ENCODE data around the gene NYAP2.

Gene NYAP2

DNA sequence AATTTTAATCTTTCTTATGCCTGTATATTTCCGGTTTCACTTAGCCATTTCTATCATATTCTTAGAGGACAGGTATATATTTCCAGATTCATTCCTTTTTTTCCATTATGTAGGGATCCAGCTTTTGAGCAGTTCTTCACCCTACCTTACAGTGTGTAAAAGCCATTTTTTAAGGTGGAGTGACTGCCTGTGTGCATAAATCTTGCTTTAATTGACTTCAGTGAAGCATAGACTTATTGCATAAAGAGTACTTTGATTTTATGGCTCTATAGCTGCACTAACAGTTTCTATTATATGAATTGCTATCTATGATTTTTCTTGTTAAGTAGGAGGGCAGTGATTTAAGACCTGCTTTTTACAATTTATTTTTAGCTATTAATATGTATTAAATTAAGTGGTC lies 132.6 kb downstream of the NYAP2 start:
- TF ChIP-seq, protein P1, sequence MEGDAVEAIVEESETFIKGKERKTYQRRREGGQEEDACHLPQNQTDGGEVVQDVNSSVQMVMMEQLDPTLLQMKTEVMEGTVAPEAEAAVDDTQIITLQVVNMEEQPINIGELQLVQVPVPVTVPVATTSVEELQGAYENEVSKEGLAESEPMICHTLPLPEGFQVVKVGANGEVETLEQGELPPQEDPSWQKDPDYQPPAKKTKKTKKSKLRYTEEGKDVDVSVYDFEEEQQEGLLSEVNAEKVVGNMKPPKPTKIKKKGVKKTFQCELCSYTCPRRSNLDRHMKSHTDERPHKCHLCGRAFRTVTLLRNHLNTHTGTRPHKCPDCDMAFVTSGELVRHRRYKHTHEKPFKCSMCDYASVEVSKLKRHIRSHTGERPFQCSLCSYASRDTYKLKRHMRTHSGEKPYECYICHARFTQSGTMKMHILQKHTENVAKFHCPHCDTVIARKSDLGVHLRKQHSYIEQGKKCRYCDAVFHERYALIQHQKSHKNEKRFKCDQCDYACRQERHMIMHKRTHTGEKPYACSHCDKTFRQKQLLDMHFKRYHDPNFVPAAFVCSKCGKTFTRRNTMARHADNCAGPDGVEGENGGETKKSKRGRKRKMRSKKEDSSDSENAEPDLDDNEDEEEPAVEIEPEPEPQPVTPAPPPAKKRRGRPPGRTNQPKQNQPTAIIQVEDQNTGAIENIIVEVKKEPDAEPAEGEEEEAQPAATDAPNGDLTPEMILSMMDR (IDR thresholded peaks at IDR 0.05; ENCODE audit: control insufficient read depth, extremely low read depth, insufficient read depth): no peak
- H3K4me3 ChIP-seq (ENCODE audit: low read depth, low read length): no peak overlapping the region
- no peak for DNase-seq (ENCODE audit: low read depth)

GRCh38 chr2:225534037-225534436 lies 134.5 kb downstream of the NYAP2 start:
- no peak overlapping the region for H3K4me3 ChIP-seq (ENCODE audit: low read depth, low read length)
- TF ChIP-seq, protein P1 (IDR thresholded peaks at IDR 0.05; ENCODE audit: control insufficient read depth, extremely low read depth, insufficient read depth): no peak
- no peak for DNase-seq (ENCODE audit: low read depth)

GRCh38 chr2:225534697-225535096 lies 135.2 kb downstream of the NYAP2 start:
- no peak for DNase-seq (ENCODE audit: low read depth)
- TF ChIP-seq, protein P1 (IDR thresholded peaks at IDR 0.05; ENCODE audit: control insufficient read depth, extremely low read depth, insufficient read depth): no peak

DNA sequence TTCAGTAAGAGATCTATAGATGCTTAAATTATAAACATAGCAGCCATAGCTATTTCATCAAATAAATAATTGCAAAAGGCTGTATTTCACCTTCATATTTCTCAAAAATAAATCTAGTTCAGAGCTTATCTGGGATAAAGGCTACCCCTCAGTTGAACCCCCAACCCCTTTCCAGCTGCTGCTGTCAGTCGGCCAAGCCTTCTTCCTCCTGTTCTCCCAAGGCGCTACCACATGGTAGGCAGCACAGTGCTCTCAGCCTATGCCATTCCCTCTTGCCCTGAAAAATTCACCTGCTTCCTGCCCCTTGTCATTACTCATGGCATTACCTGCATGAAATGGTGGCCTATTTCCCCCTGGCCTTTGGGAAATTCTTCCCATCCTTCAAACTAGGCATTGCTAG lies 136.5 kb downstream of the NYAP2 start:
- H3K4me3 ChIP-seq (ENCODE audit: low read depth, low read length): no peak overlapping the region
- TF ChIP-seq, protein P1 (IDR thresholded peaks at IDR 0.05; ENCODE audit: control insufficient read depth, extremely low read depth, insufficient read depth): no peak
- no peak for DNase-seq (ENCODE audit: low read depth)

More at GRCh38 chr2:225534697-225535096, 135.2 kb downstream of the NYAP2 start:
- H3K4me3 ChIP-seq (ENCODE audit: low read depth, low read length): no peak overlapping the region

DNA sequence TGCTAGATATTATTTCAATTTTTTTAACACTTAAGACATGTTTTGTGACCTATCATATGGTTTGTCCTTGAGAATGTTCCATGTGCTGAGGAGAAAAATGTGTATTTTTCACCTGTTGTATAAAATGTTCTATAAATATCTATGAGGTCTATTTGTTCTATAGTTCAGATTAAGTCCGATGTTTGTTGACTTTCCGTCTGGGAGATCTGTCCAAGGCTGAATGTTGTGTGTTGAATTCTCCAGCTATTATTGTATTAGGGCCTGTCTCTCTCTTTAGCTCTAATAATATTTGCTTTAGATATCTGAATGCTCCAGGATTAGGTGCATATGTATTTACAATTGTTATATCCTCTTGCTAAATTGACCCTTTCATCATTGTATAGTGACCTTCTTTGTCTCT lies 144.1 kb downstream of the NYAP2 start:
- H3K4me3 ChIP-seq (ENCODE audit: low read depth, low read length): no peak overlapping the region
- TF ChIP-seq, protein P1 (IDR thresholded peaks at IDR 0.05; ENCODE audit: control insufficient read depth, extremely low read depth, insufficient read depth): no peak
- no peak for DNase-seq (ENCODE audit: low read depth)

DNA sequence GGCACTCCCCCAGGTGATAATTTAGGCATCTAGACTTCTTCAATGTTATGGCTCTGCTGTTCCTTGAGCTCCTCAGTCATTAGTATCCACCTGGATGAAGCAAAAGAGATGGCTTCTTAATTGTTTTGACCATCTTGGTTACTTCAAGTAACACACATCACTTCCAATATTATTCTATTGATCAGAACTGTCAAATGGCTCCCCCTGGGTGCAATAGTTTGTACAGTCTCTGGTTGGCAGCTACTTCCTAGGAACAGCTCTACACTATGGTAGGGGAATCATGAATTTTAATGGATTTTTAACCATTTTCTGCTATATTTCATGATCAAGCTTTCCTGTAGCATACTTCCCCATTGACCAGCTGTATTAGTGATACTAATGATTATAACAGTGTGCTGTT lies 157.0 kb downstream of the NYAP2 start:
- no peak overlapping the region for H3K4me3 ChIP-seq (ENCODE audit: low read depth, low read length)
- no peak for DNase-seq (ENCODE audit: low read depth)
- TF ChIP-seq, protein P1 (IDR thresholded peaks at IDR 0.05; ENCODE audit: control insufficient read depth, extremely low read depth, insufficient read depth): no peak

DNA sequence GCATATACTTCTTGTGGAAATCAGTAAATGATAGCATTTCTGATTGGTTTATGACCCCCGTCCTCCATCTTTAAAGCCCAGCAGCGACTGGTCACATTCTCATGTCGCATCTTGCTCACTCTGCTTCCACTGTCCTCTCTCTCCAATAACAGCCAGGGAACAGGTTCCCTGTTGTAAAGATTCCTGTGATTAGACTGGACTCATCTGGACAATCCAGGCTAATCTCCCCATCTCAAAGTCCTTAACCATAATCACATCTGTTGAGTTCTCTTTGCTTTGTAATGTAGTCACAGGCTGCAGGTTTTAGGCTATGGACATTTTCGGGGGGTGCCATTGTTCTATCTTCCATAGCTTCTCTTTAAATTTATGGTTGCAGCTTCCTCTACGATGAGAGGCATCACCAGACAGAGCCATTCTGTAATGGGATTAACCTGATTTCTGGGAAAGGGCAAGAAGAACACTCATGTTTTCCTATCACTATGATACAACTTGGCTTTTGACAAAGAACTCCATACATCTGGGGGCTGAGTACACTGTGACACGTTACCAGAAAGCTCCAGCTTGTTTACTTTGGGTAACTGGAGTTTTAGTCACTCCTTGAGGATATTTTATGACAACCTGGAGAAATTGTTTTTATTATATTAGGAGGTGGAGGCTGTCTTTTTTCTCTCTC lies 159.0 kb downstream of the NYAP2 start:
- no peak for DNase-seq (ENCODE audit: low read depth)
- no peak overlapping the region for H3K4me3 ChIP-seq (ENCODE audit: low read depth, low read length)
- TF ChIP-seq, protein P1 (IDR thresholded peaks at IDR 0.05; ENCODE audit: control insufficient read depth, extremely low read depth, insufficient read depth): no peak
